GM23248 (cell line): ENCODE data around the gene CA4.

Experiments
- EZH2 ChIP-seq: fragments of 200-600 bp; sonication (generic); IDR thresholded peaks from 2 replicates; pipeline ENCODE4 v1.6.1; 2018; ENCODE audit warnings: antibody characterized with exemption, mild to moderate bottlenecking; ENCODE audit not compliant: insufficient read depth, poor library complexity, severe bottlenecking
- EZH2phosphoT487 ChIP-seq: fragments of 200-600 bp; sonication (generic); IDR thresholded peaks from 2 replicates; pipeline ENCODE4 v1.6.1; 2018; ENCODE audit warnings: antibody characterized with exemption, moderate library complexity, mild to moderate bottlenecking, low read depth; ENCODE audit not compliant: insufficient read depth

GRCh38 chr17:60170835-60171752 lies 21.3 kb downstream of the CA4 start:
- TF ChIP-seq EZH2 (no peak), EZH2phosphoT487 (no peak)
